ENCODE data around the gene ZNF329. TPM values are rescaled to one million over a fixed set of nuclear protein-coding genes. Genes with fewer than 3 reads are reported as not detected.

Gene ZNF329
- total and polyA plus RNA-seq, 2 experiments from 2014 or later, result 2.7 to 16.9 TPM

GRCh38 chr19:58096884-58097283, 53.7 kb downstream of the ZNF329 start:
- no peak for ATAC-seq
- TF ChIP-seq EZH2phosphoT487 (IDR thresholded peaks at IDR 0.05; ENCODE audit: unreplicated experiment) (no peak), ZNF114 (CRISPR knock-in tag; IDR thresholded peaks at IDR 0.05) (no peak), ZNF462 (CRISPR knock-in tag; IDR thresholded peaks at IDR 0.05) (no peak), CREB1 (CRISPR knock-in tag; IDR thresholded peaks at IDR 0.05; ENCODE audit: low read depth) (no peak), REST (IDR thresholded peaks at IDR 0.05; ENCODE audit: unreplicated experiment) (no peak), ZNF331 (CRISPR knock-in tag; IDR thresholded peaks at IDR 0.05; ENCODE audit: low read depth) (no peak), ETS1 (IDR thresholded peaks at IDR 0.05) (no peak), EZH2 (IDR thresholded peaks at IDR 0.05; ENCODE audit: low read depth, unreplicated experiment) (no peak), JUNB (IDR thresholded peaks at IDR 0.05; ENCODE audit: unreplicated experiment) (no peak), CTCF (conservative IDR thresholded peaks at IDR 0.05; ENCODE audit: low read depth in 2 of 2) (no peak), STAT1 (IDR thresholded peaks at IDR 0.05; ENCODE audit: unreplicated experiment) (no peak)
- Mint-ChIP-seq H3K27ac (peak overlapping the region; percentile 99), H3K9me3 (peaks cover 34% of the 10 kb centered on the region), H3K36me3 (ENCODE audit: low read depth) (peaks cover 22% of the 10 kb centered on the region), H3K27me3 (ENCODE audit: insufficient read depth, low read depth, poor library complexity) (peaks cover 12% of the 10 kb centered on the region), H3K4me1 (peaks cover 12% of the 10 kb centered on the region), H3K4me3 (peak overlapping the region; percentile 72)
- peaks cover 16% of the 10 kb centered on the region for H3K79me2 ChIP-seq (replicated peaks; ENCODE audit: insufficient read depth)
- H3K27ac ChIP-seq (ENCODE audit: low read depth), result no peak overlapping the region
- peak overlapping the region; percentile 94 for H3K4me3 ChIP-seq
- no peaks in the 10 kb centered on the region for H3K36me3 ChIP-seq (ENCODE audit: insufficient read depth)
- no peaks in the 10 kb centered on the region for H3K9me2 ChIP-seq (ENCODE audit: insufficient read depth)
- H4K20me1 ChIP-seq (replicated peaks; ENCODE audit: insufficient read depth), result no peaks in the 10 kb centered on the region
- no peak overlapping the region for H2AFZ ChIP-seq
- H3F3A ChIP-seq (replicated peaks; ENCODE audit: low read depth), result no peaks in the 10 kb centered on the region
- H3K4me2 ChIP-seq, result peak overlapping the region; percentile 91
- DNase-seq (ENCODE audit: low spot score), result peak; percentile 6
- peaks cover under 1% of the 10 kb centered on the region for H3K4me1 ChIP-seq (ENCODE audit: insufficient read depth)
- H3K27me3 ChIP-seq (ENCODE audit: insufficient read depth), result no peaks in the 10 kb centered on the region
